Breast epithelium (tissue), 3 donors: ENCODE data around the gene ZNF19.

Source experiments
- CTCF ChIP-seq, 3 donors: fragments of 450-650 bp; IDR thresholded peaks; one replicate each; pipeline ENCODE4 v1.5.1; 2016 to 2017; ENCODE audit warnings: antibody characterized with exemption in 3 of 3, mild to moderate bottlenecking in 3 of 3, moderate library complexity in 3 of 3
- POLR2A ChIP-seq: fragments of 450-650 bp; IDR thresholded peaks from one replicate; pipeline ENCODE4 v1.6.1; 2016; ENCODE audit warnings: antibody characterized with exemption, mild to moderate bottlenecking, moderate library complexity
- POLR2AphosphoS5 ChIP-seq, 3 donors: sonication (generic); formaldehyde crosslinking; IDR thresholded peaks; one replicate each; pipeline ENCODE4 v1.6.1; 2017; ENCODE audit warnings: antibody characterized with exemption in 3 of 3

- TF ChIP-seq CTCF (IDR thresholded peaks at IDR 0.05), result no peak
- no peak for TF ChIP-seq POLR2A
- no peak for TF ChIP-seq POLR2AphosphoS5 (IDR thresholded peaks at IDR 0.05)
These were observed 43.2 kb upstream of the ZNF19 start for GRCh38 chr16:71532366-71532765.
